Keratinocyte (primary cell): ENCODE measurements around the gene TMEM263.

Source experiments
- CTCF ChIP-seq, 3 experiments: IDR thresholded peaks in 1 of 3; conservative IDR thresholded peaks in 1 of 3; optimal IDR thresholded peaks in 1 of 3; 2 replicates in 2 of 3; 3 replicates in 1 of 3; pipeline versions ENCODE3 to v1.5.1; 2011; ENCODE audit warnings: low read length in 3 of 3, mild to moderate bottlenecking in 3 of 3, moderate library complexity in 2 of 3, control low read depth in 1 of 3, inconsistent platforms in 1 of 3; ENCODE audit not compliant: insufficient read depth in 2 of 3; ENCODE audit errors: extremely low read depth in 1 of 3
- EZH2 ChIP-seq: IDR thresholded peaks from one replicate; pipeline ENCODE4 v1.6.1; 2012; ENCODE audit warnings: inconsistent platforms, mild to moderate bottlenecking, low read length, moderate library complexity

- TF ChIP-seq CTCF (optimal IDR thresholded peaks at IDR 0.05 in 1 of 3, IDR thresholded peaks at IDR 0.05 in 1 of 3, conservative IDR thresholded peaks at IDR 0.05 in 1 of 3; ENCODE audit: extremely low read depth in 1 of 3, insufficient read depth in 2 of 3, low read length in 3 of 3) (no peak), EZH2 (no peak)
These were observed 20.4 kb downstream of the TMEM263 start for GRCh38 chr12:106975993-106976658.
